Liver (tissue), 3 donors: ENCODE measurements around the gene SKI.

Experiments used
- EGR1 ChIP-seq, 2 donors: IDR thresholded peaks; 2 replicates each; pipeline ENCODE4 v1.6.1; 2016 to 2018; ENCODE audit warnings: antibody characterized with exemption in 2 of 2, low read depth in 2 of 2
- FOXA1 ChIP-seq: IDR thresholded peaks from 2 replicates; pipeline ENCODE4 v1.6.1; 2016; ENCODE audit warnings: antibody characterized with exemption
- GABPA ChIP-seq, 2 donors: IDR thresholded peaks in 1 of 2; conservative IDR thresholded peaks in 1 of 2; 2 replicates each; pipeline ENCODE4 v1.6.1; 2016; ENCODE audit warnings: antibody characterized with exemption in 2 of 2, mild to moderate bottlenecking in 1 of 2, moderate library complexity in 1 of 2
- JUND ChIP-seq, 2 donors: IDR thresholded peaks; 2 replicates each; pipeline ENCODE4 v1.6.1; 2016; ENCODE audit warnings: antibody characterized with exemption in 2 of 2
- RAD21 ChIP-seq, 2 donors: IDR thresholded peaks; 2 replicates each; pipeline ENCODE4 v1.6.1; 2016; ENCODE audit warnings: antibody characterized with exemption in 2 of 2, mild to moderate bottlenecking in 2 of 2
- TAF1 ChIP-seq: conservative IDR thresholded peaks from 2 replicates; pipeline ENCODE4 v1.6.1; 2016; ENCODE audit warnings: antibody characterized with exemption, mild to moderate bottlenecking
- YY1 ChIP-seq: IDR thresholded peaks from 2 replicates; pipeline ENCODE4 v1.6.1; 2016; ENCODE audit warnings: antibody characterized with exemption, mild to moderate bottlenecking
- ZBTB33 ChIP-seq: IDR thresholded peaks from 2 replicates; pipeline ENCODE4 v1.6.1; 2016; ENCODE audit warnings: antibody characterized with exemption
- TF ChIP-seq, protein P1 (sequence below): IDR thresholded peaks from 2 replicates; pipeline ENCODE4 v1.6.1; 2016; ENCODE audit warnings: antibody characterized with exemption, mild to moderate bottlenecking
- TF ChIP-seq, protein P2 (sequence below): IDR thresholded peaks from 2 replicates; pipeline ENCODE4 v1.6.1; 2016; ENCODE audit warnings: antibody characterized with exemption
- TF ChIP-seq, protein P3 (sequence below): fragments of 150-350 bp; IDR thresholded peaks from 2 replicates; pipeline ENCODE4 v1.5.1; 2017; ENCODE audit warnings: improper control_type of control experiment, low read depth, low read length; ENCODE audit not compliant: missing input control
- TF ChIP-seq, protein P4 (sequence below): IDR thresholded peaks from 2 replicates; pipeline ENCODE4 v1.6.1; 2016; ENCODE audit warnings: antibody characterized with exemption
- donor health status: healthy.
- donor health status: healthy.

DNA sequence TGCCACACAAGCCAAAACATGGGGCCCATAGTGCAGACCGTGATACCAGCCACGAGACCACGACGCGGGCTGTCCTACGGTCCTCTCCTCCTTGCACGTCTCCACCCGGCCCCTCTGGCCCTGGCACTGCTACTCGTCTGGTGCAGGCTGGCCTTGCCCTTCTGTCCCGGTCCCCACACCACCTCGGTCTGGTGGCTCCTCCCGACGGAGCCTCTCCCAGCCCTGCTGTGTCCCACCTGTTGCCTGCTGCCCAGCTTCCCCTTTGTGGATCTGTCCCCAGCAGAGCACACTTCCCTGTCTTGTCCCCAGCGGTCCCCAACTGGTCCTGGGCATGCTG lies 112.8 kb downstream of the SKI start:
- TF ChIP-seq, protein P1, sequence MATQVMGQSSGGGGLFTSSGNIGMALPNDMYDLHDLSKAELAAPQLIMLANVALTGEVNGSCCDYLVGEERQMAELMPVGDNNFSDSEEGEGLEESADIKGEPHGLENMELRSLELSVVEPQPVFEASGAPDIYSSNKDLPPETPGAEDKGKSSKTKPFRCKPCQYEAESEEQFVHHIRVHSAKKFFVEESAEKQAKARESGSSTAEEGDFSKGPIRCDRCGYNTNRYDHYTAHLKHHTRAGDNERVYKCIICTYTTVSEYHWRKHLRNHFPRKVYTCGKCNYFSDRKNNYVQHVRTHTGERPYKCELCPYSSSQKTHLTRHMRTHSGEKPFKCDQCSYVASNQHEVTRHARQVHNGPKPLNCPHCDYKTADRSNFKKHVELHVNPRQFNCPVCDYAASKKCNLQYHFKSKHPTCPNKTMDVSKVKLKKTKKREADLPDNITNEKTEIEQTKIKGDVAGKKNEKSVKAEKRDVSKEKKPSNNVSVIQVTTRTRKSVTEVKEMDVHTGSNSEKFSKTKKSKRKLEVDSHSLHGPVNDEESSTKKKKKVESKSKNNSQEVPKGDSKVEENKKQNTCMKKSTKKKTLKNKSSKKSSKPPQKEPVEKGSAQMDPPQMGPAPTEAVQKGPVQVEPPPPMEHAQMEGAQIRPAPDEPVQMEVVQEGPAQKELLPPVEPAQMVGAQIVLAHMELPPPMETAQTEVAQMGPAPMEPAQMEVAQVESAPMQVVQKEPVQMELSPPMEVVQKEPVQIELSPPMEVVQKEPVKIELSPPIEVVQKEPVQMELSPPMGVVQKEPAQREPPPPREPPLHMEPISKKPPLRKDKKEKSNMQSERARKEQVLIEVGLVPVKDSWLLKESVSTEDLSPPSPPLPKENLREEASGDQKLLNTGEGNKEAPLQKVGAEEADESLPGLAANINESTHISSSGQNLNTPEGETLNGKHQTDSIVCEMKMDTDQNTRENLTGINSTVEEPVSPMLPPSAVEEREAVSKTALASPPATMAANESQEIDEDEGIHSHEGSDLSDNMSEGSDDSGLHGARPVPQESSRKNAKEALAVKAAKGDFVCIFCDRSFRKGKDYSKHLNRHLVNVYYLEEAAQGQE, result no peak
- TF ChIP-seq TAF1 (no peak), RAD21 (IDR thresholded peaks at IDR 0.05) (no peak), FOXA1 (no peak), YY1 (no peak), EGR1 (IDR thresholded peaks at IDR 0.05; ENCODE audit: low read depth in 2 of 2) (no peak), GABPA (IDR thresholded peaks at IDR 0.05 in 1 of 2, conservative IDR thresholded peaks at IDR 0.05 in 1 of 2) (no peak), ZBTB33 (no peak), JUND (IDR thresholded peaks at IDR 0.05) (no peak)
- TF ChIP-seq, protein P2, sequence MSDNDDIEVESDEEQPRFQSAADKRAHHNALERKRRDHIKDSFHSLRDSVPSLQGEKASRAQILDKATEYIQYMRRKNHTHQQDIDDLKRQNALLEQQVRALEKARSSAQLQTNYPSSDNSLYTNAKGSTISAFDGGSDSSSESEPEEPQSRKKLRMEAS, result no peak
- TF ChIP-seq, protein P3, sequence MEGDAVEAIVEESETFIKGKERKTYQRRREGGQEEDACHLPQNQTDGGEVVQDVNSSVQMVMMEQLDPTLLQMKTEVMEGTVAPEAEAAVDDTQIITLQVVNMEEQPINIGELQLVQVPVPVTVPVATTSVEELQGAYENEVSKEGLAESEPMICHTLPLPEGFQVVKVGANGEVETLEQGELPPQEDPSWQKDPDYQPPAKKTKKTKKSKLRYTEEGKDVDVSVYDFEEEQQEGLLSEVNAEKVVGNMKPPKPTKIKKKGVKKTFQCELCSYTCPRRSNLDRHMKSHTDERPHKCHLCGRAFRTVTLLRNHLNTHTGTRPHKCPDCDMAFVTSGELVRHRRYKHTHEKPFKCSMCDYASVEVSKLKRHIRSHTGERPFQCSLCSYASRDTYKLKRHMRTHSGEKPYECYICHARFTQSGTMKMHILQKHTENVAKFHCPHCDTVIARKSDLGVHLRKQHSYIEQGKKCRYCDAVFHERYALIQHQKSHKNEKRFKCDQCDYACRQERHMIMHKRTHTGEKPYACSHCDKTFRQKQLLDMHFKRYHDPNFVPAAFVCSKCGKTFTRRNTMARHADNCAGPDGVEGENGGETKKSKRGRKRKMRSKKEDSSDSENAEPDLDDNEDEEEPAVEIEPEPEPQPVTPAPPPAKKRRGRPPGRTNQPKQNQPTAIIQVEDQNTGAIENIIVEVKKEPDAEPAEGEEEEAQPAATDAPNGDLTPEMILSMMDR, result no peak
- TF ChIP-seq, protein P4, sequence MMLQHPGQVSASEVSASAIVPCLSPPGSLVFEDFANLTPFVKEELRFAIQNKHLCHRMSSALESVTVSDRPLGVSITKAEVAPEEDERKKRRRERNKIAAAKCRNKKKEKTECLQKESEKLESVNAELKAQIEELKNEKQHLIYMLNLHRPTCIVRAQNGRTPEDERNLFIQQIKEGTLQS, result no peak
